Measurements from ENCODE around the gene SLC44A1.

Gene SLC44A1

GRCh38 chr9:105341434-105342146 lies 97.1 kb downstream of the SLC44A1 start:
- no peak for DNase-seq

- no peak for DNase-seq
Measured at GRCh38 chr9:105342147-105342505, 97.7 kb downstream of the SLC44A1 start.

- no peak for DNase-seq
Measured at GRCh38 chr9:105344283-105344682, 99.8 kb downstream of the SLC44A1 start.

GRCh38 chr9:105345626-105346025 lies 101.2 kb downstream of the SLC44A1 start:
- no peak for DNase-seq

- DNase-seq: no peak
Measured at GRCh38 chr9:105346273-105346672, 101.8 kb downstream of the SLC44A1 start.

GRCh38 chr9:105354448-105354847 lies 110.0 kb downstream of the SLC44A1 start:
- no peak for DNase-seq

GRCh38 chr9:105355781-105356180 lies 111.3 kb downstream of the SLC44A1 start:
- no peak for DNase-seq

- no peak for DNase-seq
Measured at GRCh38 chr9:105357937-105358336, 113.5 kb downstream of the SLC44A1 start.

GRCh38 chr9:105359892-105360291 lies 115.4 kb downstream of the SLC44A1 start:
- DNase-seq: no peak

GRCh38 chr9:105360344-105360743 lies 115.9 kb downstream of the SLC44A1 start:
- DNase-seq: no peak

- DNase-seq: no peak
Measured at GRCh38 chr9:105361873-105362272, 117.4 kb downstream of the SLC44A1 start.

GRCh38 chr9:105362470-105362869 lies 118.0 kb downstream of the SLC44A1 start:
- DNase-seq: no peak

- no peak for DNase-seq
Measured at GRCh38 chr9:105363837-105364236, 119.4 kb downstream of the SLC44A1 start.

- no peak for DNase-seq
Measured at GRCh38 chr9:105369911-105370310, 125.5 kb downstream of the SLC44A1 start.

- no peak for DNase-seq
Measured at GRCh38 chr9:105373723-105374122, 129.3 kb downstream of the SLC44A1 start.

- no peak for DNase-seq
Measured at GRCh38 chr9:105375323-105375722, 130.9 kb downstream of the SLC44A1 start.

GRCh38 chr9:105376893-105377292 lies 132.4 kb downstream of the SLC44A1 start:
- DNase-seq: no peak

- DNase-seq: no peak
Measured at GRCh38 chr9:105385381-105385985, 141.0 kb downstream of the SLC44A1 start.

GRCh38 chr9:105389796-105390195 lies 145.3 kb downstream of the SLC44A1 start:
- DNase-seq: no peak

GRCh38 chr9:105390871-105391270 lies 146.4 kb downstream of the SLC44A1 start:
- DNase-seq: no peak

- DNase-seq: no peak
Measured at GRCh38 chr9:105391288-105391687, 146.8 kb downstream of the SLC44A1 start.

- DNase-seq: no peak
Measured at GRCh38 chr9:105392531-105392930, 148.1 kb downstream of the SLC44A1 start.

GRCh38 chr9:105393576-105394344 lies 149.3 kb downstream of the SLC44A1 start:
- no peak for DNase-seq

- DNase-seq: no peak
Measured at GRCh38 chr9:105396441-105396840, 152.0 kb downstream of the SLC44A1 start.

Data from effector CD8-positive, alpha-beta T cell (primary cell).